DND-41 (cell line): ENCODE results near the gene ACOX3.

Experiments used
- ATAC-seq: fragments of 200-7000 bp; cut with Tn5 transposase; 3 replicates; pipeline ENCODE4 v1.9.1; 2021; ENCODE audit warnings: low read depth; ENCODE audit not compliant: insufficient read depth
- DNase-seq: peaks from one replicate; pipeline ENCODE4 v3.0.0-alpha.2; 2020
- H2AFZ ChIP-seq: 2 replicates; pipeline ENCODE4 v1.6.0; 2012; ENCODE audit warnings: low read depth, low read length
- H3K27ac ChIP-seq: 2 replicates; pipeline ENCODE4 v1.5.1; 2012; ENCODE audit warnings: low read length, inconsistent platforms
- H3K27me3 ChIP-seq: fragments of 200-600 bp; sonication (generic); 2 replicates; pipeline ENCODE4 v1.6.0; 2012; ENCODE audit warnings: low read length, mild to moderate bottlenecking, inconsistent platforms; ENCODE audit not compliant: insufficient read depth, poor library complexity
- H3K36me3 ChIP-seq: 2 replicates; pipeline ENCODE4 v1.5.1; 2012; ENCODE audit warnings: low read length, inconsistent platforms; ENCODE audit not compliant: insufficient read depth
- H3K4me1 ChIP-seq: 2 replicates; pipeline ENCODE4 v1.5.1; 2012; ENCODE audit warnings: mild to moderate bottlenecking, low read length; ENCODE audit not compliant: insufficient read depth
- H3K4me2 ChIP-seq: 2 replicates; pipeline ENCODE4 v1.6.0; 2012; ENCODE audit warnings: mild to moderate bottlenecking, moderate library complexity, low read length, inconsistent platforms; ENCODE audit not compliant: insufficient read depth
- H3K4me3 ChIP-seq, 2 experiments: fragments of 200-600 bp in 1 of 2; shearing (Covaris generic) in 1 of 2; 2 replicates each; pipeline ENCODE4 v1.5.1; 2012 to 2016; ENCODE audit warnings: inconsistent platforms in 2 of 2, low read length in 2 of 2, mild to moderate bottlenecking in 2 of 2, low read depth in 1 of 2, moderate library complexity in 1 of 2
- H3K79me2 ChIP-seq: 2 replicates; pipeline ENCODE4 v1.6.0; 2012; ENCODE audit warnings: low read length, inconsistent platforms; ENCODE audit not compliant: insufficient read depth
- H3K9ac ChIP-seq: 2 replicates; pipeline ENCODE4 v1.6.0; 2012; ENCODE audit warnings: low read depth, mild to moderate bottlenecking, inconsistent platforms, low read length, moderate library complexity
- H3K9me3 ChIP-seq: 2 replicates; pipeline ENCODE4 v1.5.1; 2012; ENCODE audit warnings: low read length, moderate library complexity, mild to moderate bottlenecking, inconsistent platforms; ENCODE audit not compliant: insufficient read depth, severe bottlenecking
- H4K20me1 ChIP-seq: 2 replicates; pipeline ENCODE4 v1.6.0; 2012; ENCODE audit warnings: low read length; ENCODE audit not compliant: insufficient read depth
- CTCF ChIP-seq: IDR thresholded peaks from 2 replicates; pipeline ENCODE4 v1.5.1; 2012; ENCODE audit warnings: borderline replicate concordance, low read length, moderate library complexity, mild to moderate bottlenecking; ENCODE audit not compliant: poor library complexity, severe bottlenecking; ENCODE audit errors: extremely low read depth
- EZH2 ChIP-seq: IDR thresholded peaks from 3 replicates; pipeline ENCODE4 v1.6.1; 2012; ENCODE audit warnings: borderline replicate concordance, low read depth, mild to moderate bottlenecking, moderate library complexity, low read length, inconsistent platforms; ENCODE audit not compliant: severe bottlenecking

The ACOX3 gene

GRCh38 chr4:8434251-8435073 is 6.1 kb downstream of the ACOX3 start:
- no peaks in the 10 kb centered on the region for H3K27me3 ChIP-seq
- no peaks in the 10 kb centered on the region for H3K9me3 ChIP-seq
- no peak for ATAC-seq
- no peak overlapping the region for H3K4me3 ChIP-seq
- H2AFZ ChIP-seq, result no peak overlapping the region
- peaks cover 28% of the 10 kb centered on the region for H3K79me2 ChIP-seq
- no peak for TF ChIP-seq CTCF
- no peak for TF ChIP-seq EZH2
- H4K20me1 ChIP-seq, result peaks cover 4% of the 10 kb centered on the region
- H3K4me2 ChIP-seq, result no peak overlapping the region
- H3K4me1 ChIP-seq, result peaks cover 33% of the 10 kb centered on the region
- no peak overlapping the region for H3K27ac ChIP-seq
- H3K36me3 ChIP-seq, result no peaks in the 10 kb centered on the region
- no peak for DNase-seq
- H3K9ac ChIP-seq, result no peak overlapping the region

- no peaks in the 10 kb centered on the region for H3K36me3 ChIP-seq
- no peaks in the 10 kb centered on the region for H3K9me3 ChIP-seq
- no peak overlapping the region for H3K9ac ChIP-seq
- H3K4me3 ChIP-seq, result no peak overlapping the region
- no peaks in the 10 kb centered on the region for H3K27me3 ChIP-seq
- H3K4me2 ChIP-seq, result no peak overlapping the region
- H3K79me2 ChIP-seq, result peaks cover 16% of the 10 kb centered on the region
- no peak overlapping the region for H2AFZ ChIP-seq
- H4K20me1 ChIP-seq, result peaks cover 10% of the 10 kb centered on the region
- DNase-seq (no peak), ATAC-seq (no peak)
- TF ChIP-seq CTCF (no peak), EZH2 (no peak)
- peaks cover 30% of the 10 kb centered on the region for H3K4me1 ChIP-seq
- no peak overlapping the region for H3K27ac ChIP-seq
Measured at GRCh38 chr4:8433136-8433535, 7.4 kb downstream of the ACOX3 start.

- no peak for ATAC-seq
Measured at GRCh38 chr4:8431553-8431952, 9.0 kb downstream of the ACOX3 start.

More at GRCh38 chr4:8431553-8431952, 9.0 kb downstream of the ACOX3 start:
- Histone ChIP-seq H3K9ac (no peak overlapping the region), H3K4me1 (peaks cover 34% of the 10 kb centered on the region), H3K79me2 (peaks cover 15% of the 10 kb centered on the region; the same call in 1 of the 2 replicates), H2AFZ (no peak overlapping the region), H3K9me3 (no peaks in the 10 kb centered on the region), H3K4me3 (no peak overlapping the region), H4K20me1 (peaks cover 10% of the 10 kb centered on the region), H3K4me2 (no peak overlapping the region), H3K36me3 (no peaks in the 10 kb centered on the region), H3K27me3 (no peaks in the 10 kb centered on the region), H3K27ac (no peak overlapping the region)
- TF ChIP-seq EZH2 (no peak), CTCF (no peak)
- DNase-seq, result no peak
